Upper lobe of right lung (tissue), 1 donor: Measurements from ENCODE around the gene CLEC18B. TPM values are rescaled to one million over a fixed set of nuclear protein-coding genes. Genes with fewer than 3 reads are reported as not detected.
"Not testable (repeated sequence)": the region's sequence is repeated elsewhere in the genome, so short reads cannot be mapped to it uniquely, and the experiment has no call there.

Source experiments
- ATAC-seq: fragments of 200-7000 bp; cut with Tn5 transposase; one replicate; pipeline ENCODE4 v1.9.1; 2020; ENCODE audit warnings: mild to moderate bottlenecking, moderate library complexity
- DNase-seq: peaks from one replicate; pipeline ENCODE4 v3.0.0-alpha.2; 2020
- H3K27ac ChIP-seq: fragments of 200-600 bp; one replicate; pipeline ENCODE4 v1.8.0; 2022
- H3K27me3 ChIP-seq: fragments of 200-600 bp; one replicate; pipeline ENCODE4 v1.8.0; 2022; ENCODE audit warnings: mild to moderate bottlenecking
- H3K36me3 ChIP-seq: fragments of 200-600 bp; one replicate; pipeline ENCODE4 v1.8.0; 2022
- H3K4me1 ChIP-seq: fragments of 200-600 bp; one replicate; pipeline ENCODE4 v1.8.0; 2022
- H3K4me3 ChIP-seq: fragments of 200-600 bp; one replicate; pipeline ENCODE4 v1.8.0; 2022; ENCODE audit warnings: mild to moderate bottlenecking
- H3K9me3 ChIP-seq: fragments of 200-600 bp; one replicate; pipeline ENCODE4 v1.8.0; 2022
- intact Hi-C: fragments of 100-400 bp; cut with DNase I; formaldehyde crosslinking; loops from one replicate; pipeline ENCODE4 v1.11.0; 2022
- total RNA-seq: library from RNA; stranded (reverse); fragmentation: NEBNext Ultra II Directional; extraction: Animal tissue kit (Norgen Biotek cat#: 25700); gene quantifications from one replicate; pipeline ENCODE4 v1.2.1, GENCODE V29; 2021
- donor health status: DM: no; HTN: yes; CAD: no; lungs with severe emphysema.

Gene CLEC18B
- total RNA-seq, 1 donor from 2014 or later: not detected

DNA sequence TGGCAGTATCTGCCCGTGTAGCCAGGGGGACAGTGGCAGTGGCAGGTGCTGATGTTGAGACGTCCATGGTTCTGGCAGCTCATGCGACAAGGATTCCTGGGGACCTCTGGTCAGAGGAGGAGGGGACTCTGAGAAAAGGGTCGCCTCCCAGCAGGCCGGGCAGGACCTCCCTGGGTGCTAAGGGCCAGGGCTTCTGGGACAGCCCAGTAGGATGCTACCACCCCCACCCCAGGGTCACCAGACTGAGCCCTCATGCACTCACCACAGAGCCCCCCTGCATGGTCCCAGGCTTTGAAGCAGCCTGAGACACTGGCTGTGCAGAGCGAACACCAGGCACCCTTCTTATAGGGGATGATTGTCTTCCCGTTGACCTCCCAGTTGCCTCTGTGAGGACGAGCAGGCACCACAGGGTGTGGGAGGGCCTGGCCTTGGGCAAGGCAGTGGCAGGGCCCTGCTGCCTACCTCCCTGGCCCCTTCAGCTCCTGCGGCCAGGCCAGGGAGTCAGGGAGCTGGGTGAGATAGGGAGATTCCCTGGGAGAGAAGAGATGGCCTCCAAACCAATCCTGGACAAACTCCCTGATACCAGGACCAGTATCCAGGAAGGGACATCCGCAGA, 8.4 kb downstream of the CLEC18B start:
- intact Hi-C loops, H3K9me3 ChIP-seq, ATAC-seq, H3K36me3 ChIP-seq, H3K4me1 ChIP-seq, H3K27me3 ChIP-seq, H3K4me3 ChIP-seq, H3K27ac ChIP-seq: not testable (repeated sequence)
- DNase-seq: peak; percentile 43

DNA sequence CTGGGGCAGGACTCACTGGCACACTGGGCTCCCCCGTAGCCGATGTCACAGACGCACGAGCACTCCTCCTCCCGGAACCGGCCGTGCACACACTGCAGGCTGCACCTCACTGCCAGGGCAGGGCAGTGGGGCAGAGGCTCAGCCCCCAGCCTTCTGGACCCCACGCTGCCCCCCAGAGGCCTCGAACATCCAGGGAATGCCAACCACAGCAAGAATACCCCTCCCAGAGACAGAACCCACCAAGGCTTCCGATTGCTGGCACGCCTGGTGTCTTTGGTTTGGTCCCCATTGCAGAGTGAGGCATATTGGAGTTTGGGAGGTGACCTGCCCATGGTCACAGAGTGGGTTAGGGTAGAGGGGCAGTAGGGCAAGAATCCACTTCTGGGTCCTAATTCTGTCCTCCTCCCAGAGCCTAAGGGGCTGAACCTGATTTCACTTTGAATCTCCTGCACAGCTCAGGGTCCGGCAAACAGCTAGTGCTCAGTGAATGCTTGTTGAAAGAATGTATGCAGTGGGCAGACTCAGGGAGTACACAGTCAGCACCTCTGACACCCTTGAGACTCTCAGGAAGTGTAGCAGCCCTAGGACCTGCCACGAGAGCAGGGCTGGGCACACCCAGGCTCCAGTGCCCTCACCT, 9.0 kb downstream of the CLEC18B start:
- H3K27ac ChIP-seq, H3K4me1 ChIP-seq, H3K36me3 ChIP-seq, DNase-seq, H3K9me3 ChIP-seq, intact Hi-C loops, ATAC-seq, H3K4me3 ChIP-seq, H3K27me3 ChIP-seq: not testable (repeated sequence)

DNA sequence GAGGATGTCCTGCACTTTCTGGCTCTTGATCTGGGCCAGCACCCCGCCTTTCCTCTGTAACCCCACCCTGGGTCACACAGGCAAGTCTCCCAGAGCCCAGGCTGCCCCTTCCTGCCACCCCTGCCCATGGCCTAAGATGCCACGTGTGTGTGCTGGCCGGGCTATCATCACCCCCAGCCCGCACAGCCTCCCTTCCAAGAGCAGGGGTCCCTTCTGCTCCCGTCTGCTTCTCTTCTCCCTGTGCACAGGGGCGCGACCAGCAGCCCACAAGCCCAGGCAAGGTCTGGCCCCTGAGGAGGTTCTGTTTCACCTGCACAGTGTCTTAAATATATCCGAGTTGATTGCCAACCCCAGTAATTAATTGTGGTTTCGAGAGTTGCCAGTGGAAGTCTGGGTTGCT, 10.3 kb downstream of the CLEC18B start:
- intact Hi-C loops: not testable (repeated sequence)
- DNase-seq: peak; percentile 49

DNA sequence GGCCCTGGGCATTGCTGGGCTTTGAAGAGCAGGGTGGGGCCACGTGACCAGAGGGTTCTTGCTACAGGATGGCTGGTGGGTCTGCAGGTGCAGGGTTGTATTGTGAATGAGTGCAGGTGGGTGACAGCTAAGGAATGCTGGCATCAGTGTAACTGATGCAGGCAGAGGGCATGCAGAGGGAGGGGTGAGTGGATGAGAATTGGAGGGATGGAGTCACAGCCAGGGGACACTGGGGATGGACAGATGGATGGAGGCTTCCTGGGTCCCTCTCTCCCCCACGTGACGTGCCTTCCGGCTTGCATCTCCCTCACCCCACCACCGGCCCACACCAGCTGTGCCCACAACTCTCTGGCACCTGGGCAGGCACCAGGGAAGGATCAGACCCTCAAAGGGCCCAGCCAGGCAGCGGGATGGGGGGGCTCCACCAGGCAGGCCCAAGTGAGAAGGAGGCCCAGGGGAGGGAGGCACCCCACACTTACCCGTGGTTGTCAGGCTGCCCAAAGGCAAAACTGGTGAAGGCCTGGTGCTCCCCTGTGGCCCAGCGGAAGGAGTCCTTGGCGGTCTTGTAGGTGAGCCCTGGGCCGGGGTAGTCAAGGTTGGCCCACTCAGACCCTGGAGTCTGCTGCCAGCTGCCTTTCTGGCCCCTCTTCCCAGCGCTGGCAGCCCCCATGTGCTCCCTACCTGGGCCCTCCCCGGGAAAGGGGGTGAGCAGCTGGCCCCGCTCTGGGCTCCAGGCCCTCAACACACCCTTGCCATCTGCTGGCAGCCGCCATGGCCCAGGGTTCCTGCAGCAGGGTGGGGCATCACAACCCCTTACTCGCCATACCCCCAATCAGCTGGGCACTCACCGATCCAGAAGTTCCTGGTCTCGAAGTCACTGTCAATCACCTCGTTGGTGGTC, 11.0 kb downstream of the CLEC18B start:
- H3K27me3 ChIP-seq, H3K36me3 ChIP-seq, ATAC-seq, H3K27ac ChIP-seq, intact Hi-C loops, H3K9me3 ChIP-seq, H3K4me3 ChIP-seq, H3K4me1 ChIP-seq: not testable (repeated sequence)
- DNase-seq: peak; percentile 54

More for the DNA sequence above, 10.3 kb downstream of the CLEC18B start:
- not testable (repeated sequence) for H3K4me1 ChIP-seq, H3K36me3 ChIP-seq, H3K4me3 ChIP-seq, H3K27me3 ChIP-seq, H3K27ac ChIP-seq, H3K9me3 ChIP-seq, ATAC-seq

DNA sequence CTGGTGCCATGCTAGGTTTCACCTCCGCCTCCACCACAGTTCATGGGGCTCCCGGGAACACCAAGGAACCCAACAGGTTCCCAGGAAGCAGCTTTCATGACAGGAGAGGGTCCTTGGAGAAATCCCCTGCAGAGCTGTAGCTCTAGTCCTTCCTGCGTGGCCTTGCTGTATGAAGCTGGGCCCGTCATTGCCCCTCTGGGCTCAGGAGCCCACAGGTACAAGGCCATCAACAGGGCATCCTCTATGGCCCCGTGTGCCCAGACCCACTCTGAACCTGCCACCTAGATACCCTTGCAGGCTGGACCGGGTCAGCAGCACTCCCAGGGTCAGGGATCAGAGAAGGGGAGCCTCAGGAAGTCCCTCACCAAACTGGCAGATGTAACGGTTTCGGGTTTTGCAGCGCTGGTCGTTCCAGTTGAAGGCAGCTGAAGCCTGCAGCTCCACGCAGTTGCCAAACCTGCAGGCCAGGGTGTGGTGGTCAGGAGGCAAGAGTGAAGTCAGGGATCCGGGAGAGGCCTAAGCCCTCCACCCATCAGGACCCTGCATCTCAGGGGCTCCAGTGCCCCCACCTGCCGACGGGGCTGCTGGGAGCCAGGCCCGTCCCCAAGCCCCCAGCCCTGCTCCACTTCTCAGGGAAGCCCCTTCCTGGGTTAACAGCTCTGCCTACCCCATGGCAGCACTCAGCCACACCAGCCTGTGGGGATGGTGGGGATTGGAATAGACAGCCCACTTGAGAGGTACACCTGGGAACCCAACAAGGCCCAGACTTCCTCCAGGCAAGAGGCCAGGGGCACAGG, 11.9 kb downstream of the CLEC18B start:
- H3K27me3 ChIP-seq, H3K4me3 ChIP-seq, H3K9me3 ChIP-seq, intact Hi-C loops, H3K4me1 ChIP-seq, H3K27ac ChIP-seq, ATAC-seq, H3K36me3 ChIP-seq: not testable (repeated sequence)
- DNase-seq: peak; percentile 61

DNA sequence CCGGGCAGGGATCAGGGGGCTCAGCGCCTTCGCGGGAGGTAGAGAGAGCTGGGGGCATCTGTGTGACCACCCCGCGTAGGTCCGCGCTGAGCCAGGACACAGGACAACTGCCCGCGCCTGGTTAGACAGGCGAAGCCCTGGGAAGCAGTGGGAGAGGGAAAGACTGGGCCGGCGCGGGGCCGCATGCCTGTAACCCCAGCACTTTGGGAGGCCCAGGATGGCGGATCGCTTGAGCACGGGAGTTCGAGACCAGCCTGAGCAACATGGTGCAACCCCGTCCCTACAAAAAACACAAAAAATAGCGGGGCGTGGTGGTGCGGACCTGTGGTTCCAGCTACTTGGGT, 13.9 kb downstream of the CLEC18B start:
- peak; percentile 76 for DNase-seq
- peak; percentile 53 for ATAC-seq

DNA sequence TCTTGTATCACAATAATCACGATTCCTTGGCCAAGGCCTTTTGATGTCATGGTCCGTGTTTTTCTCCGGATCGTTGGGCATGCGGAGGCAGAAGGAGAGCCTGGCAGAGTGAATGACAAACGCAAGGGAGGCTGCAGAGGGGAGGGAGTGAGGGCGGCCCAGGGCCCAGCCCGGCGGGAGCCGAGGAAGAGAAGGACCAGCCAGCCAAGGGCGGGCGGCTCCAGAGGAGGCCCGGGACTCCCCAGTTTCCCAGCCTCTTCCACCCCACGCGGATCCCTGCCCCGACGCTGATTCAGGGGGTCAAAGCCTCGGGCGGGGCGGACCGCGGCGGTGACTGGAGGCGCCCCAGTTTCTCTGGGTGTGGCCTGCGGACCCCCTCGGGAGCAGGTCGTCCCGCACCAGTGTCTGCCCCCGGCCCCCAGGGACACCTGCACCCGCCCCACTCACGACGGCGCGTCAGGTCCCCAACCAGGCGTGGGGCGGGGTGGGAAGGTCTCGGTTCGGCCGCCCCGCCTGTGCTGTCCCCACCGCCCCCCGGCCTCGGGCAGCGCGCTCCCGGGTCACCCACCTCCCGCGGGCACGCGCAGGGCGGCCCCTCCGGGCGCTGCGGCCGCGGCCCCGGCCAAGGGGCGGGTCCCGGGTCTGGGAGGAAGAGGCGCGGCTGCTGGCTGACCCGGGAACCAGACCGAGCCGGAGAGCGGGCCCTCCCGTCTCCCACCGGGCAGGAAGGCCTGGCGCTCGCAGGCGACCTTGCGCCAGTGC, 14.5 kb downstream of the CLEC18B start:
- H3K9me3 ChIP-seq, H3K27me3 ChIP-seq, intact Hi-C loops, H3K4me1 ChIP-seq, H3K36me3 ChIP-seq: not testable (repeated sequence)
- DNase-seq (peak; percentile 66), ATAC-seq (peak; percentile 93)
- Histone ChIP-seq H3K27ac (peak overlapping the region; percentile 76), H3K4me3 (peak overlapping the region; percentile 52)

More for the DNA sequence above, 13.9 kb downstream of the CLEC18B start:
- H3K9me3 ChIP-seq, H3K27me3 ChIP-seq, H3K36me3 ChIP-seq, intact Hi-C loops, H3K4me1 ChIP-seq: not testable (repeated sequence)
- peak overlapping the region; percentile 76 for H3K27ac ChIP-seq
- H3K4me3 ChIP-seq: peak overlapping the region; percentile 52

DNA sequence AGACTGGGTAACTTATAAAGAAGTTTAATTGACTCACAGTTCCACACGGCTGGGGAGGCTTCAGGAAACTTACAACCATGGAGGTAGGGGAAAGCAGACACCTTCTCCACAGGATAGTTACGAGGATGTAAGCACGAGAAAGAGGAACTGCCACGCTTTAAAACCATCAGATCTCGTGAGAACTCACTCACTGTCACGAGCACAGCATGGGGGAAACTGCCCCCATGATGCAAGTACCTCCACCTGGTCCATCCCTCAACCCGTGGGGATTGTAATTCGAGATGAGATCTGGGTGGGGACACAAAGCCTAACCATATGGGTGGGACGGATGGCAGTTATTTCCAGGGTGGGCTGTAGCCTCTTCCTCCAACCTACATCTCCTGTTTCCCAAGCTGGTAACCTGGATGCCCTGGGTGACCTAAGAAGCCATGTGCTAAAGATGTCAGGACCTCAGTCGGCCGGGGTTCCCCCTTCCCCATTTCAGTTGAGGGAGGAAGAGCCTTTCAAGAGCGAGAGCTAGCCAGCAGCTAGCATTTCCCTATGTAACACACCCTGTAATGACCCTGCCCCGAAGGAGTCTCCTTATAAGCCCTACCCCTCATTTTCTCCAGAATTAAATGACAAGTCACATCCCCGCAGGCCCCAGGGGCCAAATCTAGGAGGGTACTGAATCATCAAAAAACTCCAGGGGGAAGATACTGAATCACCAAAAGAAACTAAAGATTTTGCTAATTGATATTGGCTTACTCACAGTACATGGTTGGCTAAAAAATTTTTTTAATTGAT, 16.9 kb downstream of the CLEC18B start:
- DNase-seq, intact Hi-C loops, ATAC-seq, H3K27ac ChIP-seq, H3K36me3 ChIP-seq, H3K27me3 ChIP-seq, H3K9me3 ChIP-seq, H3K4me3 ChIP-seq, H3K4me1 ChIP-seq: not testable (repeated sequence)

DNA sequence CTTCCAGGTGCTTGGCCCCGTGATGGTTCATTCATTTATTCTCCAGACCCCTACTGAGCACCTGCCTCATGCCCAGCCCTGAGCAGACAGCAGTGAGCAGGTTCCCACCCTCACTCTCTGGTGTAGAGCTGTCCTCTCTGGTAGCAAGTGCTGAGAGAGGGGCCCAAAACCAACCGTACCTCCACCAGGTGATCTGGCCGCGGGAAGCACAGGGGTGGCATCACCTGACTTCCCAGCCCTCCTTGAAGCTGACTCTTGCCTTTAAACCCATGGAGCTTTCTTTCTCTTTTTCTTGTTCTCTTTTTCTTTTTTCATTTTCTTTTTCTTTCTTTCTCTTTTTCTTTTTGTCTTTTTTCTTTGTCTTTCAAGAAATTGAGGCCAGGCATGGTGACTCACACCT, 21.0 kb downstream of the CLEC18B start:
- H3K4me3 ChIP-seq, H3K36me3 ChIP-seq, H3K27me3 ChIP-seq, H3K4me1 ChIP-seq, H3K27ac ChIP-seq, intact Hi-C loops, H3K9me3 ChIP-seq: not testable (repeated sequence)
- ATAC-seq (peak; percentile 8), DNase-seq (peak; percentile 40)

DNA sequence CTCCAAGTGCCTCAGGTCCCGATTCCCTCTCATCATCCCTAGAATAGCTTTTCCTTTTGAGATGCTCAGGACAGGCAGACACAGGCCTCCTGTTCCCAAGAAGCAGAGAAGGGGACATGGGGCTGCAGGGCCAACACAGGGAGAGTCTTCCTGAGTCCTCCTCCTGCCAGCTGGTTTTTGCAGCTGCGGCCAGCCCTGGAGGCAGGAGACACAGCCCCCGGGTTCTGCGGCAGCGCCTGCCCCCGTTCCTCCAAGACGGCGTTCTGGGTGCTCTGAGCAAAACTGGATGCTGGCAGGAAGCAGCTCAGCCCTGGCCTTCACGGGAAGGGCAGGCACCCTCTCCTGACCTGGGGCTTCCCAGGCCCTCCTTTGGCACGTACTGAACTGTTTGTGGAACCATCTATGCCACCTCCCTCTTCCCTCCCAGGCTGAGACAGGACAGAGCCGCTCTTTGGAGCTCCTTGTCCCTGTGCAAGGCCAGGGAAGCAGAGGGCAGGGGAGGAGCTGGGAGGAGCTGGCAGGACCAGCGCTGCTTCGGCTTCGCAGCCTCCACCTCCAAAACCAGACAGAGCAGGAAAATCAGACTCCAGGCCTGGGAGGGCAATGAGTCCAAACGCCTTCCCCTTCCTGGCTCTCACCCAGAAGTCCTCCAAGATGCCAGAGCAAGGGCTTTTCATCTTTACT, 22.9 kb downstream of the CLEC18B start:
- H3K27me3 ChIP-seq, H3K9me3 ChIP-seq, H3K27ac ChIP-seq, H3K4me1 ChIP-seq, H3K36me3 ChIP-seq, intact Hi-C loops, H3K4me3 ChIP-seq: not testable (repeated sequence)
- ATAC-seq (peak; percentile 73), DNase-seq (peak; percentile 61)

DNA sequence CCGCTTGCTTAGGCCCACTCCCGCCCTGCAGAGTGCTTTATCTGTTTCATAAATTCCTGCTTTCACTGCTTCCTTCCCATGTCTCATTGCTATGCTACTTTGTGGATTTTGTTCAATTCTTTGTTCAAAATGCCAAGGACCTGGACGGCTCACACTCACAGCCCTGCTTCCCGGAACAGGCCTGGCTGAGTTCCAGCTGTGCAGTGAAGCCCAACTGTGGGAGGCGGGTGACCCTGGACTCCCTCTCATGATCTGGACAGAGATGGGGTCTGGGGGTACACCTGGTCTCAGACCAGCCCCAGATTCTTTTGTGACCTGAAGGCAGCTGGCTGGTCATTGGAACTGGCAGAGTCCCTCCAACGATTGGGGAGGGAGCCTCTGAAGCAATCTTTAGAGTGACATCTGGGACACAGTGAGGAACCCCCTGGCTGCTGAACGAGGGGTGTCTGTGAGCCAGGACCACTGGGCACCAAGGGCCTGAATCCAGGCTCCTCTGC, 24.7 kb downstream of the CLEC18B start:
- H3K9me3 ChIP-seq, H3K4me3 ChIP-seq, H3K4me1 ChIP-seq, H3K27ac ChIP-seq, intact Hi-C loops, H3K27me3 ChIP-seq, H3K36me3 ChIP-seq: not testable (repeated sequence)
- DNase-seq (peak; percentile 64), ATAC-seq (peak; percentile 37)

DNA sequence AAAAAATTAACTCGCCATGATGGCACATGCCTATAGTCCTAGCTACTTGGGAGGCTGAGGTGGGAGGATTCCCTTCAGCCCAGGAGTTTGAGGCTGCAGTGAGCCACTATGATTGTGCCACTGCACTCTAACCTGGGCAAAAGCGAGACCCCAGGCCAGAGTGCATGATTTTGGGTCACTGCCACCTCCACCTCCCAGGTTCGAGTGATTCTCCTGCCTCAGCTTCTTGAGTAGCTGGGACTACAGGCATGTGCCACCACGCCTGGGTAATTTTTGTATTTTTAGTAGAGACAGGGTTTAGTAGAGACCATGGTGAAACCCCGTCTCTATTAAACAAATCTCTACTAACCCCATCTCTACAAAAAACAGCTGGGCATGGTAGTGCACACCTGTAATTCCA, 26.7 kb downstream of the CLEC18B start:
- ATAC-seq, H3K4me3 ChIP-seq, H3K4me1 ChIP-seq, H3K9me3 ChIP-seq, H3K36me3 ChIP-seq, H3K27ac ChIP-seq, H3K27me3 ChIP-seq, intact Hi-C loops: not testable (repeated sequence)
- peak; percentile 7 for DNase-seq
